SJSA1 (cell line): ENCODE data around the gene MTMR11. TPM values are rescaled to one million over a fixed set of nuclear protein-coding genes. Genes with fewer than 3 reads are reported as not detected.
"Not testable (repeated sequence)": the region's sequence is repeated elsewhere in the genome, so short reads cannot be mapped to it uniquely, and the experiment has no call there.

Experiments used
- DNase-seq, 2 experiments: peaks; one replicate each; pipeline ENCODE4 v3.0.0-alpha.2; 2015 to 2020; ENCODE audit warnings: low spot score in 2 of 2, low read depth in 1 of 2
- H3K27ac ChIP-seq: fragments of 250-450 bp; sonication (Bioruptor Pico); 2 replicates; pipeline ENCODE4 v1.5.1; 2020; ENCODE audit warnings: mild to moderate bottlenecking, moderate library complexity
- H3K27me3 ChIP-seq: fragments of 250-450 bp; sonication (Bioruptor Pico); replicated peaks from 2 replicates; pipeline ENCODE4 v1.5.1; 2020; ENCODE audit warnings: mild to moderate bottlenecking, moderate library complexity
- H3K36me3 ChIP-seq: fragments of 250-450 bp; sonication (Bioruptor Pico); 2 replicates; pipeline ENCODE4 v1.5.1; 2020; ENCODE audit warnings: mild to moderate bottlenecking
- H3K4me1 ChIP-seq: fragments of 250-450 bp; sonication (Bioruptor Pico); replicated peaks from 2 replicates; pipeline ENCODE4 v1.6.1; 2021; ENCODE audit warnings: mild to moderate bottlenecking
- H3K4me3 ChIP-seq: fragments of 250-450 bp; sonication (Bioruptor Pico); 2 replicates; pipeline ENCODE4 v1.5.1; 2020; ENCODE audit warnings: mild to moderate bottlenecking
- H3K9me3 ChIP-seq: fragments of 250-450 bp; sonication (Bioruptor Pico); replicated peaks from 2 replicates; pipeline ENCODE4 v1.5.1; 2020; ENCODE audit warnings: mild to moderate bottlenecking
- total RNA-seq: library from RNA; depleted of rRNA; stranded (reverse); fragments of >200 nt; shearing (Covaris generic); gene quantifications from 2 replicates; pipeline ENCODE4 v1.2.3, GENCODE V29; 2014

Gene MTMR11
- total RNA-seq, 1 experiment from 2014 or later = 6.4 TPM

GRCh38 chr1:149906570-149907075 lies 30.1 kb downstream of the MTMR11 start:
- H3K9me3 ChIP-seq = no peaks in the 10 kb centered on the region
- H3K27ac ChIP-seq = no peak overlapping the region
- no peaks in the 10 kb centered on the region for H3K4me1 ChIP-seq
- H3K4me3 ChIP-seq = no peak overlapping the region
- no peak for DNase-seq
- no peaks in the 10 kb centered on the region for H3K27me3 ChIP-seq
- H3K36me3 ChIP-seq = no peaks in the 10 kb centered on the region

- peaks cover 8% of the 10 kb centered on the region for H3K4me1 ChIP-seq
- H3K9me3 ChIP-seq = no peaks in the 10 kb centered on the region
- no peak overlapping the region for H3K4me3 ChIP-seq
- no peaks in the 10 kb centered on the region for H3K36me3 ChIP-seq
- no peak for DNase-seq
- no peak overlapping the region for H3K27ac ChIP-seq
- no peaks in the 10 kb centered on the region for H3K27me3 ChIP-seq
Measured at GRCh38 chr1:149903836-149904491, 32.7 kb downstream of the MTMR11 start.

GRCh38 chr1:149899460-149900284 lies 37.0 kb downstream of the MTMR11 start, which contains the start of gene BOLA1:
TSS of gene BOLA1 (plus strand) at chr1:149899568. CDS start at chr1:149900060, 492 bp downstream.
- H3K4me3 ChIP-seq = peak within 1 kb of the TSS; percentile 41
- H3K4me1 ChIP-seq = peaks cover 8% of the 10 kb centered on the region
- no peaks in the 10 kb centered on the region for H3K36me3 ChIP-seq
- no peaks in the 10 kb centered on the region for H3K27me3 ChIP-seq
- no peaks in the 10 kb centered on the region for H3K9me3 ChIP-seq
- peak; percentile 85 to 90 for DNase-seq
- H3K27ac ChIP-seq = peak within 1 kb of the TSS; percentile 5

- Histone ChIP-seq H3K4me3 (no peak overlapping the region), H3K9me3 (no peaks in the 10 kb centered on the region), H3K4me1 (peaks cover 15% of the 10 kb centered on the region), H3K27ac (no peak overlapping the region), H3K36me3 (no peaks in the 10 kb centered on the region), H3K27me3 (no peaks in the 10 kb centered on the region)
- no peak for DNase-seq
Measured at GRCh38 chr1:149896575-149896974, 40.1 kb downstream of the MTMR11 start.

GRCh38 chr1:149888999-149889289 lies 47.7 kb downstream of the MTMR11 start:
- H3K27ac ChIP-seq = peak overlapping the region; percentile 80
- DNase-seq = no peak
- peak overlapping the region; percentile 46 for H3K4me3 ChIP-seq

GRCh38 chr1:149888247-149888998 lies 48.3 kb downstream of the MTMR11 start:
- H3K27me3 ChIP-seq = no peaks in the 10 kb centered on the region
- DNase-seq = peak; percentile 89 to 97
- peak overlapping the region; percentile 80 for H3K27ac ChIP-seq

More at GRCh38 chr1:149888999-149889289, 47.7 kb downstream of the MTMR11 start:
- no peaks in the 10 kb centered on the region for H3K9me3 ChIP-seq
- no peaks in the 10 kb centered on the region for H3K27me3 ChIP-seq
- peaks cover 22% of the 10 kb centered on the region for H3K4me1 ChIP-seq
- H3K36me3 ChIP-seq = no peaks in the 10 kb centered on the region

GRCh38 chr1:149887456-149888246 lies 49.0 kb downstream of the MTMR11 start:
- peak overlapping the region; percentile 80 for H3K27ac ChIP-seq
- no peaks in the 10 kb centered on the region for H3K9me3 ChIP-seq
- H3K36me3 ChIP-seq = no peaks in the 10 kb centered on the region
- H3K27me3 ChIP-seq = no peaks in the 10 kb centered on the region
- H3K4me1 ChIP-seq = peaks cover 19% of the 10 kb centered on the region
- DNase-seq = peak in 1 of 2 experiments; percentile 91
- peak overlapping the region; percentile 46 for H3K4me3 ChIP-seq

More at GRCh38 chr1:149888247-149888998, 48.3 kb downstream of the MTMR11 start:
- H3K4me1 ChIP-seq = peaks cover 21% of the 10 kb centered on the region
- H3K36me3 ChIP-seq = no peaks in the 10 kb centered on the region
- peak overlapping the region; percentile 46 for H3K4me3 ChIP-seq
- no peaks in the 10 kb centered on the region for H3K9me3 ChIP-seq

- not testable (repeated sequence) for DNase-seq, H3K36me3 ChIP-seq, H3K9me3 ChIP-seq, H3K27me3 ChIP-seq
- Histone ChIP-seq H3K27ac (peak overlapping the region; percentile 80), H3K4me3 (peak overlapping the region; percentile 46), H3K4me1 (peaks cover 19% of the 10 kb centered on the region)
Measured at GRCh38 chr1:149887196-149887455, 49.6 kb downstream of the MTMR11 start.

GRCh38 chr1:149886396-149887195 lies 50.1 kb downstream of the MTMR11 start:
- peak overlapping the region; percentile 91 for H3K27ac ChIP-seq
- peaks cover 19% of the 10 kb centered on the region for H3K4me1 ChIP-seq
- H3K9me3 ChIP-seq = no peaks in the 10 kb centered on the region
- peak; percentile 94 to 97 for DNase-seq
- no peaks in the 10 kb centered on the region for H3K36me3 ChIP-seq
- H3K27me3 ChIP-seq = no peaks in the 10 kb centered on the region
- H3K4me3 ChIP-seq = peak overlapping the region; percentile 46

- H3K27ac ChIP-seq = peak overlapping the region; percentile 91
- DNase-seq, H3K36me3 ChIP-seq, H3K9me3 ChIP-seq, H3K27me3 ChIP-seq: not testable (repeated sequence)
- H3K4me3 ChIP-seq = peak overlapping the region; percentile 46
- H3K4me1 ChIP-seq = peaks cover 19% of the 10 kb centered on the region
Measured at GRCh38 chr1:149886121-149886395, 50.6 kb downstream of the MTMR11 start.

GRCh38 chr1:149885339-149886120 lies 51.1 kb downstream of the MTMR11 start:
- no peaks in the 10 kb centered on the region for H3K9me3 ChIP-seq
- H3K27ac ChIP-seq = peak overlapping the region; percentile 91
- peaks cover 19% of the 10 kb centered on the region for H3K4me1 ChIP-seq
- H3K36me3 ChIP-seq = no peaks in the 10 kb centered on the region
- H3K4me3 ChIP-seq = peak overlapping the region; percentile 46
- H3K27me3 ChIP-seq = no peaks in the 10 kb centered on the region
- peak; percentile 93 to 94 for DNase-seq
